K562 (cell line): ENCODE data around the gene IRAG1. TPM values are rescaled to one million over a fixed set of nuclear protein-coding genes. Genes with fewer than 3 reads are reported as not detected.

Source experiments
- ATAC-seq: fragments of 200-7000 bp; cut with Tn5 transposase; 3 replicates; pipeline ENCODE4 v1.9.1; 2020; ENCODE audit warnings: moderate library complexity
- BruUV-seq: library from RNA; stranded (reverse); fragments of 400-500 nt; replicated peaks from 2 replicates; lab custom pipeline; 2021; lab: Mats Ljungman, UMichigan
- CTCF ChIA-PET: fragments of 300-600 bp; formaldehyde crosslinking; extraction: SDS; loops from one replicate; lab custom pipeline; 2021; ENCODE audit warnings: low intra/inter-chr PET ratio; lab: Yijun Ruan, JAX
- POLR2A ChIA-PET: fragments of 300-600, 350-650 bp; sonication (Branson Sonifier 250); formaldehyde crosslinking; extraction: SDS; loops from one replicate; lab custom pipeline; 2021; ENCODE audit warnings: antibody characterized with exemption, inconsistent platforms; lab: Yijun Ruan, JAX
- DNase-seq, 4 experiments: peaks; one replicate each; pipeline versions ENCODE4 v3.0.0 to v3.0.0-alpha.2; 2011 to 2018; ENCODE audit warnings: low spot score in 3 of 4, mixed read lengths in 3 of 4; ENCODE audit errors: extremely low read depth in 1 of 4
- FAIRE-seq: peaks from 2 replicates; lab custom pipeline; 2011; peaks lifted over from hg19 to GRCh38; lab: Jason Lieb, UNC
- H2AFZ ChIP-seq: 2 replicates; pipeline ENCODE4 v1.6.0; 2011; ENCODE audit warnings: low read depth, low read length, control low read depth, inconsistent platforms
- H3K27ac ChIP-seq: fragments of 200-600 bp; 3 replicates; pipeline ENCODE4 v1.8.0; 2011; ENCODE audit warnings: low read depth, mild to moderate bottlenecking, control low read depth, inconsistent platforms, low read length, moderate library complexity, mixed read lengths; ENCODE audit errors: extremely low read depth
- H3K27me3 ChIP-seq, 2 experiments: fragments of 300-600 bp in 1 of 2; 2 replicates in 1 of 2; 3 replicates in 1 of 2; pipeline versions ENCODE4 v1.6.0 to v1.8.0; 2011; ENCODE audit warnings: inconsistent platforms in 2 of 2, low read length in 2 of 2, mild to moderate bottlenecking in 1 of 2, mixed read lengths in 1 of 2, moderate library complexity in 1 of 2; ENCODE audit not compliant: control insufficient read depth in 2 of 2, insufficient read depth in 2 of 2
- H3K36me3 ChIP-seq: fragments of 300-600 bp; 3 replicates; pipeline ENCODE4 v1.8.0; 2011; ENCODE audit warnings: mild to moderate bottlenecking, low read length, inconsistent platforms; ENCODE audit not compliant: control insufficient read depth, insufficient read depth
- H3K4me1 ChIP-seq, 2 experiments: fragments of 200-600 bp in 1 of 2; replicated peaks in 1 of 2; 2 replicates in 1 of 2; 3 replicates in 1 of 2; pipeline versions ENCODE4 v1.5.1 to v1.8.0; 2011; ENCODE audit warnings: inconsistent platforms in 2 of 2, low read length in 2 of 2, mild to moderate bottlenecking in 1 of 2, mixed read lengths in 1 of 2, moderate library complexity in 1 of 2; ENCODE audit not compliant: control insufficient read depth in 2 of 2, insufficient read depth in 2 of 2
- H3K4me2 ChIP-seq: 2 replicates; pipeline ENCODE4 v1.6.1; 2011; ENCODE audit warnings: low read length, control low read depth, inconsistent platforms, mixed read lengths; ENCODE audit not compliant: insufficient read depth
- H3K4me3 ChIP-seq: fragments of 200-600 bp; sonication (generic), shearing (Covaris generic); 2 replicates; pipeline ENCODE4 v1.5.1; 2016; ENCODE audit warnings: control low read depth, inconsistent platforms
- H3K79me2 ChIP-seq: fragments of 200-600 bp; 3 replicates; pipeline ENCODE4 v1.8.0; 2011; ENCODE audit warnings: low read length, inconsistent platforms; ENCODE audit not compliant: control insufficient read depth, insufficient read depth
- H3K9ac ChIP-seq, 2 experiments: 2 replicates each; pipeline versions ENCODE4 v1.6.0 to v1.6.1; 2011; ENCODE audit warnings: low read depth in 2 of 2, low read length in 2 of 2, control low read depth in 1 of 2, inconsistent platforms in 1 of 2, mild to moderate bottlenecking in 1 of 2, mixed read lengths in 1 of 2; ENCODE audit not compliant: insufficient read depth in 1 of 2
- H3K9me1 ChIP-seq: one replicate; pipeline ENCODE4 v1.6.0; 2011; ENCODE audit warnings: inconsistent platforms, mild to moderate bottlenecking, low read length, moderate library complexity; ENCODE audit not compliant: control insufficient read depth, insufficient read depth
- H3K9me3 ChIP-seq: replicated peaks from 2 replicates; pipeline ENCODE4 v1.5.1; 2011; ENCODE audit warnings: low read depth, low read length, inconsistent platforms; ENCODE audit not compliant: control insufficient read depth, insufficient read depth
- H4K20me1 ChIP-seq: replicated peaks from 2 replicates; pipeline ENCODE4 v1.6.1; 2011; ENCODE audit warnings: low read length, inconsistent platforms, mixed read lengths; ENCODE audit not compliant: control insufficient read depth, insufficient read depth
- ASH1L ChIP-seq: fragments of 450-650 bp; IDR thresholded peaks from 2 replicates; pipeline ENCODE4 v1.6.1; 2018; ENCODE audit warnings: borderline replicate concordance, mild to moderate bottlenecking, low read depth; ENCODE audit not compliant: partially characterized antibody
- BACH1 ChIP-seq: fragments of 200-800 bp; sonication (Bioruptor generic); IDR thresholded peaks from 2 replicates; pipeline ENCODE4 v1.6.1; 2016; ENCODE audit warnings: missing genetic modification characterization, missing compliant biosample characterization
- BMI1 ChIP-seq: fragments of 150-350 bp; IDR thresholded peaks from 2 replicates; pipeline ENCODE4 v1.6.1; 2014; ENCODE audit warnings: low read length
- CREB5 ChIP-seq: fragments of 250-450 bp; sonication (Bioruptor Pico); IDR thresholded peaks from 2 replicates; pipeline ENCODE4 v1.5.0; 2020; ENCODE audit warnings: mild to moderate bottlenecking
- CXXC5 ChIP-seq: fragments of 250-450 bp; sonication (Bioruptor Pico); IDR thresholded peaks from 2 replicates; pipeline ENCODE4 v1.8.0; 2022; ENCODE audit warnings: inconsistent platforms, mild to moderate bottlenecking, moderate library complexity
- IRF2 ChIP-seq: sonication (generic); formaldehyde crosslinking; IDR thresholded peaks from 2 replicates; pipeline ENCODE4 v1.8.1; 2022; ENCODE audit warnings: mild to moderate bottlenecking, missing genetic modification reagents
- JUN ChIP-seq, 2 experiments: sonication (generic) in 1 of 2; formaldehyde crosslinking in 1 of 2; IDR thresholded peaks; 2 replicates each; pipeline versions ENCODE4 v1.6.1 to v1.8.0; 2012 to 2022; ENCODE audit warnings: borderline replicate concordance in 2 of 2, mild to moderate bottlenecking in 2 of 2, improper control_type of control experiment in 1 of 2, low read depth in 1 of 2, low read length in 1 of 2, missing genetic modification reagents in 1 of 2
- MCM2 ChIP-seq: fragments of 450-650 bp; IDR thresholded peaks from 2 replicates; pipeline ENCODE4 v1.6.1; 2017; ENCODE audit warnings: low read depth, mild to moderate bottlenecking
- MYC ChIP-seq, 2 experiments: fragments of 250-450 bp in 1 of 2; sonication (Bioruptor Pico) in 1 of 2; IDR thresholded peaks; 2 replicates each; pipeline versions ENCODE4 v1.5.1 to v1.6.1; 2012 to 2021; ENCODE audit warnings: low read depth in 2 of 2, borderline replicate concordance in 1 of 2, improper control_type of control experiment in 1 of 2, low read length in 1 of 2, mild to moderate bottlenecking in 1 of 2, moderate library complexity in 1 of 2
- NONO ChIP-seq, 2 experiments: fragments of 200-400 bp in 1 of 2; fragments of 450-650 bp in 1 of 2; formaldehyde crosslinking in 1 of 2; IDR thresholded peaks; 2 replicates each; pipeline ENCODE4 v1.6.1; 2017; ENCODE audit warnings: low read depth in 2 of 2, mild to moderate bottlenecking in 2 of 2, moderate library complexity in 2 of 2, low read length in 1 of 2
- NRF1 ChIP-seq, 2 experiments: fragments of 450-650 bp; IDR thresholded peaks in 1 of 2; conservative IDR thresholded peaks in 1 of 2; 2 replicates each; pipeline ENCODE4 v1.6.1; 2014; ENCODE audit warnings: mild to moderate bottlenecking in 2 of 2
- SMARCA4 ChIP-seq: fragments of 450-650 bp; IDR thresholded peaks from 2 replicates; pipeline ENCODE4 v1.6.1; 2016
- SMARCA5 ChIP-seq: fragments of 450-650 bp; IDR thresholded peaks from 2 replicates; pipeline ENCODE4 v1.6.1; 2016
- SP1 ChIP-seq: sonication (generic); formaldehyde crosslinking; IDR thresholded peaks from 2 replicates; pipeline ENCODE4 v1.8.1; 2022; ENCODE audit warnings: mild to moderate bottlenecking, missing genetic modification reagents
- SRF ChIP-seq, 2 experiments: fragments of 250-450, 450-650 bp in 1 of 2; sonication (Bioruptor Pico) in 1 of 2; sonication (generic) in 1 of 2; formaldehyde crosslinking; IDR thresholded peaks; 2 replicates each; pipeline versions ENCODE4 v1.5.0 to v1.5.1; 2020 to 2022; ENCODE audit warnings: mild to moderate bottlenecking in 1 of 2, missing genetic modification reagents in 1 of 2
- SRSF9 ChIP-seq: fragments of 200-400 bp; formaldehyde crosslinking; IDR thresholded peaks from 2 replicates; pipeline ENCODE4 v1.6.1; 2017; ENCODE audit warnings: low read depth, low read length, borderline replicate concordance
- ZC3H4 ChIP-seq: sonication (generic); formaldehyde crosslinking; IDR thresholded peaks from 2 replicates; pipeline ENCODE4 v1.9.0; 2021; ENCODE audit warnings: missing genetic modification reagents, borderline replicate concordance
- ZNF140 ChIP-seq: fragments of 250-450 bp; sonication (Bioruptor Pico); IDR thresholded peaks from 2 replicates; pipeline ENCODE4 v1.8.0; 2021; ENCODE audit warnings: moderate library complexity, mild to moderate bottlenecking, inconsistent platforms
- ZNF449 ChIP-seq: fragments of 250-450 bp; sonication (Bioruptor Pico); IDR thresholded peaks from 2 replicates; pipeline ENCODE4 v1.8.0; 2022; ENCODE audit warnings: moderate library complexity, mild to moderate bottlenecking, inconsistent platforms
- WGBS: fragments of 100-300 bp; shearing (Covaris generic); methylation state at CpG from one replicate; pipeline ENCODE4 v1.1.6; 2016; ENCODE audit warnings: low coverage, mixed read lengths; ENCODE audit not compliant: insufficient coverage; ENCODE audit errors: missing lambda C conversion rate; 5-methylcytosine and 5-hydroxymethylcytosine counted together
- in situ Hi-C: fragments of 300-500 bp; cut with MboI; formaldehyde crosslinking; loops from 4 replicates; pipeline ENCODE4 v1.15.0; 2018; ENCODE audit warnings: inconsistent platforms, mixed read lengths
- intact Hi-C: fragments of 100-400 bp; cut with micrococcal nuclease; formaldehyde crosslinking; loops from 2 replicates; pipeline ENCODE4 v1.14.2; 2022
- polyA plus RNA-seq, 8 experiments: library from polyadenylated mRNA; depleted of rRNA in 4 of 8; stranded (reverse) in 5 of 8; unstranded in 3 of 8; fragments of >200 nt; fragmentation: Nextera tagmentation in 2 of 8; fragmentation: Illumina TruSeq in 1 of 8; extraction: Ambion mirVana in 2 of 8; extraction: Trizol in 1 of 8; gene quantifications; 2 replicates each; pipeline versions ENCODE4 v1.2.1 to v1.2.3, GENCODE V29; 2011 to 2014; ENCODE audit warnings: inconsistent platforms in 1 of 8, missing spikeins in 1 of 8
- total RNA-seq, 7 experiments: library from RNA; depleted of rRNA in 6 of 7; stranded (reverse); fragments of >200 nt in 6 of 7; fragmentation: Illumina TruSeq in 2 of 7; extraction: Trizol in 2 of 7; gene quantifications; 2 replicates each; pipeline versions ENCODE4 v1.2.1 to v1.2.3, GENCODE V29; 2011 to 2021; ENCODE audit warnings: low replicate concordance in 1 of 7

IRAG1 gene
- total and polyA plus RNA-seq, 9 of the 15 experiments (the other 6 are each of a cell fraction or from before 2014, with no cell fraction given) = 0.01 to 0.22 (median 0.09) TPM; not detected in 1

- TF ChIP-seq BACH1 (tag) = no peak
Observed at GRCh38 chr11:10650166-10650565, 43.4 kb downstream of the IRAG1 start (continued).

GRCh38 chr11:10648871-10649270 is 44.7 kb downstream of the IRAG1 start:
- in situ Hi-C loops = no loop called here
- no peak for FAIRE-seq
- Histone ChIP-seq H2AFZ (no peak overlapping the region), H4K20me1 (no peaks in the 10 kb centered on the region), H3K36me3 (no peaks in the 10 kb centered on the region), H3K79me2 (no peaks in the 10 kb centered on the region), H3K4me1 (peaks cover 4 to 16% of the 10 kb centered on the region in 2 experiments; a peak in 4 of 5 replicates), H3K9me3 (no peaks in the 10 kb centered on the region), H3K9me1 (no peaks in the 10 kb centered on the region), H3K27me3 (no peaks in the 10 kb centered on the region), H3K27ac (no peak overlapping the region), H3K9ac (no peak overlapping the region), H3K4me2 (no peak overlapping the region), H3K4me3 (no peak overlapping the region)
- ChIA-PET POLR2A (interaction anchor here (0.7 to 1.3 kb wide), 3 partner anchors 22 to 161 kb away, joined by 3 read pairs; no protein-coding TSS in a partner anchor), CTCF (no interaction called here)
- no TSS peak for BruUV-seq
- intact Hi-C loops = no loop called here
- no peak for DNase-seq
- TF ChIP-seq NONO (IDR thresholded peaks at IDR 0.05; ENCODE audit: low read depth in 2 of 2, low read length in 1 of 2) (no peak), SMARCA4 (no peak), SMARCA5 (no peak), CREB5 (no peak), BMI1 (no peak), JUN (IDR thresholded peaks at IDR 0.05; ENCODE audit: borderline replicate concordance, low read depth, low read length) (no peak), JUN (CRISPR knock-in tag; IDR thresholded peaks at IDR 0.05; ENCODE audit: borderline replicate concordance) (no peak), SRSF9 (no peak), SRF (CRISPR knock-in tag; IDR thresholded peaks at IDR 0.05) (no peak), ZNF140 (CRISPR knock-in tag) (no peak), SP1 (no peak), IRF2 (no peak), CXXC5 (CRISPR knock-in tag) (no peak), ZC3H4 (CRISPR knock-in tag) (no peak), NRF1 (conservative IDR thresholded peaks at IDR 0.05 in 1 of 2, IDR thresholded peaks at IDR 0.05 in 1 of 2) (no peak), MCM2 (no peak), ASH1L (no peak), MYC (IDR thresholded peaks at IDR 0.05; ENCODE audit: low read depth, low read length) (no peak), MYC (CRISPR knock-in tag; IDR thresholded peaks at IDR 0.05; ENCODE audit: borderline replicate concordance, low read depth) (no peak), ZNF449 (CRISPR knock-in tag) (no peak)
- no peak for ATAC-seq
- 57% methylated on average over 7 of the region's 7 CpGs for WGBS
